Ovary (tissue), 3 donors: ENCODE data around the gene MORN4.

Source experiments
- CTCF ChIP-seq, 3 donors: fragments of 450-650 bp in 2 of 3; fragments of 200-600 bp in 1 of 3; IDR thresholded peaks; one replicate each; pipeline versions ENCODE4 v1.5.1 to v1.8.0; 2016 to 2022; ENCODE audit warnings: antibody characterized with exemption in 3 of 3, mild to moderate bottlenecking in 1 of 3
- POLR2A ChIP-seq: fragments of 450-650 bp; IDR thresholded peaks from one replicate; pipeline ENCODE4 v1.6.1; 2017; ENCODE audit warnings: antibody characterized with exemption, mild to moderate bottlenecking, moderate library complexity
- donor health status: DM: no; HTN: no; CAD: no.

- TF ChIP-seq POLR2A (no peak), CTCF (IDR thresholded peaks at IDR 0.05) (no peak)
These were observed 43.8 kb downstream of the MORN4 start, which contains the start of gene C10orf62 for GRCh38 chr10:97589479-97589878.
